Dermis microvascular lymphatic vessel endothelial cell (primary cell): ENCODE results near the gene PALMD. TPM values are rescaled to one million over a fixed set of nuclear protein-coding genes. Genes with fewer than 3 reads are reported as not detected.

Experiments
- DNase-seq, 2 donors: peaks; one replicate each; pipeline versions ENCODE4 v3.0.0 to v3.0.0-alpha.2; 2010; ENCODE audit warnings: low read depth in 2 of 2
- total RNA-seq: library from RNA; depleted of rRNA; stranded (reverse); fragments of >200 nt; gene quantifications from 2 replicates; pipeline ENCODE4 v1.2.1, GENCODE V29; 2014

The PALMD gene
- total RNA-seq, 1 donor from 2014 or later: 10.9 TPM

DNA sequence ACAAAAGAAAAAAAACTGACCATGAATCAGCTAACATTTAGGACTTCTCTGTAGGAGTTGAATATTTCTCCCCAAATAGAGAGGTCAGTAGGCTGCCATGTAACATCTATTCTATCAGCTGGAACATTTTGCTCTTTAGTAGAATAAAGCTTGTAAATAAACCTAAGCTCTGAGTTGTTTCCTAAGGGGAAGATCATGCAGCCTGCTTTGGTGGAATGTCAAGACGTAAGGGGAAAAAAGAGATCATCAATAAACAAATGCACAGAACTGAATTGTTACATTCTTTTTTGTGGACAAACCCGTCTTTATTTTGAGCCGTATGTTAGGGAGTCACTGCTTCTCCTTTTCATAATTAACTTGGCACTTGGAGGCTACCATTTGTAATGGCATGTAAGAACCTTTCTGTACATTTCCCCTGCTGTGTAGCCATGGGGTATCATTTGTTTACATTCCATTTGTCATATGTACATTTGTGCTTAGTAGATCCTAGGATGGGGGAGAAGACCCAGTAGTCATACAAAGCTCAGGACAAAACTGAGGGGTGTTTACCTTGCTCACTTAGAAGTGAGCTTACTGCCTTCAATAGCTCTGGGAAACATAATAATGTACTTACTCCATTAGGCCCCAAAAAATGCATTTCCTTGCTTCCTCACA is 10.8 kb upstream of the PALMD start:
- DNase-seq: no peak

DNA sequence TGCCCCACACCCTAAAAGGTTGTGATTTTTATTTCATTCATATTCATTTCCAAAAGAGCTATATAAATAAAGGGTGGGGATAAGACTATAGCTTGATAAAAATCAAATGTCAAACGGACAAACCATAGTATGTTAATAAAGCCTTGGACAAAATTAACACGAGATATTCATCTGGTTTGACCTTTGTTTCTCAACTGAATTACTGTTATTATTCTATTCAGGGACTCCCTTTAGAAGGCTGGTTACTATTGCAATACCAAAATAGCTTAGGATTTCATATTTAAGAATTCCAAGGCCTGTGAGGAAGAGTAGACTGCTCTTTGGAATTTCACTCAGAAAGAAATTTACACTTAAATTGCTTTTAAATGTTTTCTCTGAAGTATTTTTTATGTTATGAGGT is 10.2 kb upstream of the PALMD start:
- DNase-seq: no peak

DNA sequence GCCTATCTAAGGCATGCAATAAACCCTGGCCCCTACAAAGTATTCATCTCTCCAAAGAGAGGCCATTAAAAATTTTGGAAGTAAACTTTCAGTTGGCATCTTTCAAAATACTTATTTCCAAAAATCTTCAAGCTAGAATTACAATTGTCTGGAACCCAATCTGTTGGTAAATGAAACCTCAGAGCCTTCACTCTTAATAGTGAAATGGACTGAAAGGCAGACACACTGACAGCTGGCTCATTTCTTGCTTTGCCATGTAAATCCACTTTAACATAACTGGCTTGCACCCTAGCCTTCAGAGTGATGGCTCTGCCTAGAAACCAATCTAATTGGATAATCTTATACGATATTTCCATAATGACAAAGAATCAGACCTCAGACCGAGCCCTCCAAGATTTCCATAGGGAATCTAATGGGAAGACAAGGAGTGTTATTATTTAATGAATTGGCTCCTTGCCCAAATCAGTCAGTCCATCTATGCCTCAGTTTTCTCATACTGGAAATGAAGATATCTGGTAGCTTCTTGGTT is 9.2 kb upstream of the PALMD start:
- DNase-seq: no peak

DNA sequence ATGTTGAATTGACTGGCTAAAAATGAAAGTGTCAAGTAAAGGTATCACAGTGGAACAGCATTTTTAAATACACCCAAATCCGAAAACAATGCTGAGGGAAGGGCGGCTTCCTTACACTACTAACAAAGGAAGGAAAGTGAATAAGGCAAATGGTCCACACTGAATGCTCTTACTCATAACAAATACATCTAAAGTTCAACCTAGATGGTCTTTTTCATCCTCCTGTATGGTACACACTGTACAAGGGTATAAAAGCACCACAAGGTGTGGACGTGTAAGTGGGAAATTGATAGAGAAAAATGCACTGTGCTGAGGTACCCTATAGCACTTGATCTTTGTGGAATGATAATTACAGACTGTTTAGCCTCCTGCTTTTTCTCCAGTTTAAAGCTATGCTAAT is 7.1 kb upstream of the PALMD start:
- DNase-seq: peak in 1 of 2 donors; percentile 84

DNA sequence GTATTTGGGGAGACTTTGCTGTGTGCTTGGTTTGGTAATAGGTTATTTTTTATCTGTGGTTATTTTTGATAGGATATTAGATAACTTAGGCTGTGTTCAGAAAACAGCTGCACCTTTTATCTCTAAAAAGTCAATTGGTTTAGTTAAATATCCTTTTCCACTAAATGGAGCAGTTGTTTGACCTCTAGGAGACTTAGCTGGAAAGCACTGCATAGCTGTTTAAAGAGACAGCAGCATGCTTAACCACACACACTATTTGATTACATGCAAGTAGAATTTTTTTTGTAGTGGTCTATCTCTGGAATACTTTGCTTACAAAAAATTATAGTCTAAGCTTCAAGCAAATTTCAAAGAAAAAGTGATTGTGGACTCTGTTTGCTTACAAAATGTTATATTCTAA is 6.5 kb upstream of the PALMD start:
- no peak for DNase-seq

DNA sequence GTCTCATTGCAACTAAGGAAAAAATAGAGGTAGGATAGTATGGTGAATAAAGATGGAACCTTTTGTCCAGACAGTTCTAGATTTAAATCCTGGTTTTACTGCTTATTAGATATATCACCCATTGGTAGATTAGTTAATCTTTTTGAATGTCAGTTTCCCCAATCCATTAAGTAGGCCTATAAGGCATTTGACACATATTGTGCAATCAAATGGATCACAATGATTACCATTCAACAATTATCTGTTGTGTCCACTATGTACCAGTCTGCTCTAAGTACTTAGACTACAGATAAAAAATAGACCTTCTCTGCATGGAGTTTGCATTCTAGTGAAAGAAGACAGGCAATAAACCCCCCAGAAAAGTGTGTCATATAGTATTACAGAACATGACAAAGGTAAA is 6.0 kb upstream of the PALMD start:
- DNase-seq: no peak

DNA sequence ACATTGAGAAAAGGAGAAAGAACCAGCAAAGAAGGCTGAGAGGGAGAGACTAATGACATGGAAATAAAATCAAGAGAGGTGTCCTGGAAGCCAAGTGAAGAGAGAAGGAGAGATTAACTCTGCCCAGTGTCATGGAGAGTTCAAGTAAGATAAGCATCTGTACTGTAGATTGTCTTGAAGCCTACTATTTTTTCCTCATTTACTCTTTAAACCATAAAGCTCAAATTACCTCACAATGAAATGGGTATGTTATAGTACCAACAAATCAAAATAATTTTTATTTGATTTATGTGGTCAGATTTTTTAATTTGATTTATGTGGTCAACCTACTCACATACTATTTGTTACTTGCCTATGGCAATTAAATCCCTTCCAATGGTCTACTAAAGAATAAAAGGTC is 5.2 kb upstream of the PALMD start:
- no peak for DNase-seq

DNA sequence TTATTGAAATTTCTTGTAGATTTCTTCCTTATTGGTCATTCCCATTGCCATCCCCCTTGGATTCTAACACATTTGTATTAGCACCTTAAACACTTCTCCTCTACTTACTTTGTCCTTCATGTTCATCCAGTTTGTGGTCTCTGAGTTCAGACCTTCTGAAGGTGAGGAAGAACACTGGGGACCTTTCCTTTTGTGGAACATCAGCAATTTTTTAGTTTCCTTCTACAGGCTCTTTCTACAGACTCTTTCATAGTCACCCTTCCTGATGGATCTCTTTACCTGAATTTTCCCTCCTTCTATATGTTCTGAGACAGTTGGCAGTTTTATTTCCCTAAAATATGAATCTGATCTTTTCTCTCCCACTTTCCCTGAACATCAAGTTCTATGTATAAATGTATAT is 4.4 kb upstream of the PALMD start:
- DNase-seq: no peak

DNA sequence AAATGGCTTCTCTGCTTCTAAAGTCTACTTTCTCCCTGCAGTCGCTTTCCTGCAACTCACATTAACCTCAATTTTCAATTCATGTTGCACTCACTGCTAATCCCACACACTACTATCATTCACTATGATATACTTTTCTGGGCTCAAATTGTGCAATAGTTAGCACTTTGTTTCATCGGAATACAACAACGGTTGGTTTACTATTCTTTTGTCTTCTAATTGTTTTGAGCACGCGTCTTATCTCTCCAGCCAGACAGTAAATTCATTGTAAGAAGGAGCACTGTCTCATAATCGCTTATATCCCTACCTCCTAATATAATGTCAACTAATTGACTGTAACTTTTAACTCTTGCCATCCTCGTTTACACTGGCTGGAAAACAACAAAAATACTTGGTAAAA is 3.9 kb upstream of the PALMD start:
- no peak for DNase-seq

DNA sequence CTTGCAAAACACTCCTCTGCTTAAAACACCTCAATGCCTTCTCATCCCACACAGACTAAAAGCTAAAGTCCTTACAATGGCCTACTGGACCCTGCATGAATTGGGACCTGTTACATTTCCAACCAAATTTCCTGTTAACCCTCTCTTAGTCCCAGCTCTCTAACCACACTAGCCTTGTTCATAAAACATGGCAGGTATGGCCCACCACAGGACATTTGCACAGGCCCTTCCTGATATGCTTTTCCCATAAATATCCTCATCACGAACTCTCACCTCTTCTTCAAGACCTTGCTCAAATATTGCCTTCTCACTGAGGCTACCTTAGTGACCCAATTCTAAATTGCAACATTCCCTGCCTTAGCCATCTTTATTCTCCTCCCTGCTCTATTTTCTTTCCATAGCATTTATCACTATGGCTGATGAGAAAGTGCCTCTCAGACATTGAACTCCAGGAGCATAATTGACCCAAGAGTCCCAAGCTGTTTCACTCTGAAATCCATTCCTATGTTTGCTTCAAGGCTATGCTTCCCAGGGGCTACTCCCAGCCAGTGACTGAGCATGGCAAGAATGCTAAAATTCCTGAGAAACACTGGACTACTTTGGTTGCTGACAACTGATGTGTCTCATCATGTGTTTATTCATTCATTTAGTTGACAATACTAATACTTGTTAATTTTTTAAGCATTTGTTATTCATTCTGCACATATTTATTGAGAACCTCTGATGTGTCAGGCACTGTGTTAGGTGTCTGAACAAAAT is 2.7 kb upstream of the PALMD start:
- no peak for DNase-seq

DNA sequence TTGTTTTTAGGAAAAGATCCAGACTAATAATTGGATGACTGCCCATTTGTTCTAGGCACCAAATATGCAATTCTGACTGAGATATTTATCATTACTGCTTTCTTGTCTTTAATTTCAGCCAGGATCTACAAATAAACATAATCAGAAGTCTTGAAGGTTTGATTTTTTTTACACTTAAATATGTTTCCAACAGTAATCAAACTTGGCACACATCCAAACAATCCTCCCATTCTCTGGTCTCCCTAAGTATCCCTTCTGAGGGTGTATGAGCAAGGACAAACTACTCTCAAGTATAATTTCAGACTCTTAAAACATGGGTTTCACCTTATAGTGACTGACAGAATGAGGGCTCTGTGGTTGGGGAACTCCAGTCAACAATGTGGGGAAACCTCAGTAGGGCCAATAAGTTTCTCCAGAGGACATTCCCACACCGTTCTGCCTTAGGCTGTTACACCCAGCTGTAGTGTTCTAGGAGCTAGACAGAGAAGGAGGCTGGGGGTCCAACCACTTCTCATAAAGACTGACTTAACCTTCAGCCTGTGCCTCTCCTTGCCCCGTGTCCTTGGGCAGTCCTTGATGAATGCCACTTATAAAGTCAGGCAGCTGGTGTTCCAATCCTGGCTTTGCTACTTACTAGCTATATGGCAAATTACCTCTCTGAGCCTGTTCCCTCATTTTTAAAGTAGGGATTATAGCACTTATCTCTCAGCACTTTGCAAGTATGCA is 1.5 kb upstream of the PALMD start:
- DNase-seq: peak in 1 of 2 donors; percentile 44

DNA sequence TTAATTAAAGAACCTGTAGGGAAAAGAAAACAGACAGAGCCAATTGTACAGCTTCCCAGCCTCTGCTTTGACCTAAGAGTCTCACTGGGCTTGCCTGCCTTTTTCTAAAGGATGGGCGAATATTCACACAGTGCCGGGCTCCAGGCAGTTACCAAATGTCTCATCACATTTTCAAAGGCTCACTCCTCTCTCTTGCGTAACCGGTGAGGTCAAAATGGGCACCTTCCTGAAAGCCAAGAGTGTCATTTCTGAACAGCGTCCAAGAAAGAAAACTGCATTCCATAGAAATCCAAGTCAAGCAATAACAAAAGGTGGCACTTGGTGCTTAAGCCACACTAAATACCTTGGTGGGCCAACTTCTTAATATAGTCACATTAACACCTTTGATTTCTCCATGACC is 710 bp upstream of the PALMD start:
- DNase-seq: peak in 1 of 2 donors; percentile 86

DNA sequence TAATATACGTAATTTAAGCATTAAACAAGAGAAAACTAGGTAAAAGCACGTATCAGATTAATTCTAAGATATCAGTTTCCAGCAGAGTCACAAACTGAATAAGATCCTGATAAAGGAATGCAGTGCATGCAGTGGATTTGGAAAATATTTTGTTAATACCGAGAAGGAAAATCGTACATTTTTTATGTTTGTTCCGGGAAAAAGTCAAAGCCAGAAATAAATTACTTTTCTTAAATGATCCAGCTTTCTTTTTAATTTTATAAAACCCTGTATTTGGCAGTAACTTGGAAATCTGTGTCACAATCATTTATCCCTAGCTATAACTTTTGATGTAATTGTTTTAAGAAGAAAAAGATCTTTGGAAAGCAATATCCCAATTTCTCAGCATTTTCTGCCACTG is 955 bp downstream of the PALMD start:
- no peak for DNase-seq

DNA sequence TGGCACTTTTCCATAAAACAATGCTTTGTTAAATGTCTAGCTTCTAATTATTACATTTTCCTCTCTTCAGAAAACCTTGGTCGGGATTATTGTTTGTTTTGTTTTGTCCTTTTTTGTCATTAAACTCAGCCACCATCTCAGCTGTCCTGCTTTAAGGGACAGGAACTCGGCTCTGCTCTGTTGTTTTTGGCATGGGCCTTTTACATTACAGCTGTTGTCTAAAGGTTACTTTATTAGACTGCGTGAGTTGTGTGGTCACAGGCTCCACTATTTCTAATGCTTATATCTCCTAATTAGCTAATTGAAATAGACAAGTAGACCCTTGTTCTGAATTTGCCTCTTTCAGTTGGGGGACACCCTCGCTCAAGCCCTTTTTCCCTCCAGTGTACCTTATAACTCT is 1.6 kb downstream of the PALMD start:
- peak; percentile 67 to 82 for DNase-seq

DNA sequence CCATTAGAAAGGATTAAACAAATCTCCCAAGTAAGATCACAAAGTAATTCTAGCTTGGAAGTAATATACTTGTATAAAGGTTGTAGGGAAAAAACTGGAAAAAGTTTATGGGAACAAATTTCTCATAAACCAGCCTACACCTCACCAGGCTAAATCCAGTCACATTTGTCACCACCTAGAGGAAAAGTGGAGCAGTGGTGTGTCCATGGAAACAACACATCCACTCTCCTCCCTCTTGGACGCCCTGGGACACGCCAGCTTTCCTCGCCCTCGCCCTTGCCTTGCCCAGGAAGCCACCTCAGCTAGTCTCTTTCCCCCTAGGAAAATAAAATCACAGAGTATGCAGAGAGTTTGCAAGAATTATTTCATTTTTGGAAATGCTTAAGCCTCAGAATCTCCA is 2.2 kb downstream of the PALMD start:
- peak; percentile 93 to 97 for DNase-seq

DNA sequence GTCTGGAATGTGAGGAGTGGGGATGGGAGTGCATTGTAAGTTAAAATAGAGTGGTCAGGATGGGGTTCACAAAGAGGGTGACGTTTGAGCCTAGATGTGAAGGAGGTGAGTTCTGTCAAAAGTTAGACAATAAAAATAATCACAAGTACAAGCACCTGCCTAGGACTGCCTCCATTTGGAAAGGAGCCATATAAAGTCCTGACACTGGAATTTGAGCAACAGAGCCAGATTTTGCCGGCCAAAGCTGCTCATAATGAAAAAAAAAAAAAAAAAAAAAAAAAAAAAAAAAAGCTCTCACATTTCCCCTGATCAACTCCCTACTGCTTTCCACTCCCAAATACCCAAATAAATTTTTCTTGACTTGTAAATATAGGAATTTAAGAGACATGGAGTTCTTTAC is 4.1 kb downstream of the PALMD start:
- peak; percentile 68 to 83 for DNase-seq

DNA sequence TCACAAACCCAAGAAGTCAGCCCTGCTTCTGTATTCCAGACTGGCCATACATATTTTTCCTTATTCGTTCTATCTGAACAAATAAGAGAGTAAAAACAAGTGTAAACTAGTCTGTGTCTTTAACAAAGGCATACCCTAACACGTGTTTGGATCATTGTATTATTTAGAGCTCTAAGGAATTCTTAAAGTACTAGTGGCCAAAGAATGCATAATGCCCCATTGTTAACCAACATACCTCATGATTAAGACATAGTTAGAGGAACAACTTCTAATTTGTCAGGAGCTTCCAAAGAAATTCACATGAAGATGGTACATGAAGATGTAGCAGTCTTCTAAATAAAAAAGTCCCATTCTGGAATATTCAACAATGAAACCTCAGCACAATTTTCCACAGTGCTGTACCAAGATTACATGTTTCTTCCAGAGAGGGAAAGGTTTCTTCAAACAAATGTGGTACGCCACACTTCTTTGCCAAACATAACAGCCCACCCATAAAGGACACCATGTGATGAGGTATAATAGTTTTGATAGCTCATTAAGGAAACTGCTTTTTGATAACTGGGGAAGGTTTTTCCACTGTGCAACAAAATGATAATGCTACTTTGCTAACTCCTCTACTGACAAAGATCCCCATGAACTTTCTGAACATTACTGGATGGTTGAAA is 5.0 kb downstream of the PALMD start:
- DNase-seq: peak; percentile 30 to 57

DNA sequence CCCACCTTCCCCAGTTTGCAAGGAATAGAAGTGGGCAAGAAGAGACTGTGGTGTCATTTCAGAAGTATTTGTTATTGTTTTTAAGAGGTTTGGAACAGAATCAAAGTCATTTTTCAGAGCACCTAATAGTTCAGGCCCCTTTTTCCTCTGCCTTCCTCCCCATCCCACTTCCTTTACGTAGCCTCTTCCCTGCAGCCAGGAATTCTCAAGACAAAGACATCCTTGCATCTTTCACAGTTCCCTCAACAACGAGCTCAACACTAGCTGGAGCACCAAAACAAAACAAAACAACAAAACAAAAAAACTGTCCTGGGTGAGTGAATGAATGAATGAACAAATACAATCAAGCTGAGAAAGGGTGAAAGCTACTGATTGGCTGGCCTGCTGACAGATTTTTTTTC is 7.0 kb downstream of the PALMD start:
- DNase-seq: peak in 1 of 2 donors; percentile 77

DNA sequence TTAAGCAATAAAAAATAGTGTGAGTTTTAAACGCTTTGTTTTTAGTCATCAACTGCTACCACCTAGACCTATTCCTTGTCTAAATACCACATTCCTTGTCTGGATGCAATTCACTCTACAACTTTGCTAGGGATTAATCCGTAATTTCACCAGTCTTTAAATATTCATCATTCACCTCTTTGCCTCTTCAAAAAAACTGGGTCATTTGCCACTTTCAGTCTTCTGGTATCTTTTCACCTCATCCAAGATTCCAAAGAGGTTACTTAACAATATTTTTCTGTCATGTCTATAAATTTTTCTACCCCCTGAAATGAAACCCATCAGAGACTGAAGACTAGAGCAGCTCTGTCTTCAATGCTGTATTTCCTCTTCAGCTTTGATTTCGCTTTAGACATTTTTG is 9.5 kb downstream of the PALMD start:
- DNase-seq: no peak

DNA sequence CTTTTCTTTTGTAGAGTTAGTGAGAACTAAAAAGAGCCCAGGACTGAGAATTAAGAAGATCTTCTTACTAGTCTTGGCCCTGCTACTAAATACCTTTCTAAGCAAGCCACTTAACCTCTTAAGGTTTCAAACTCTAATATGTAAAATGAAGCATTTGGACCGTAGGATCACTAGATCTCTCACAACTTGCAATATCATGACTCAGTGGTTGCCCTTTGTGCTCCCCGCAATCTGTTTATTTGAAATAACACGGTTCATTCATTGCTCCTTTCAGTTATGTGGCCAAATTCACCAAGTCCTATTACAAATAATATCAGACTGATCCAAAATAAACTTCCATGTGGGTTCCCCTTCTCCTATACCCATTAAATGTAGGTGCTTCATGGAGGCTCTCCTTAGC is 10.8 kb downstream of the PALMD start:
- peak in 1 of 2 donors; percentile 53 for DNase-seq

DNA sequence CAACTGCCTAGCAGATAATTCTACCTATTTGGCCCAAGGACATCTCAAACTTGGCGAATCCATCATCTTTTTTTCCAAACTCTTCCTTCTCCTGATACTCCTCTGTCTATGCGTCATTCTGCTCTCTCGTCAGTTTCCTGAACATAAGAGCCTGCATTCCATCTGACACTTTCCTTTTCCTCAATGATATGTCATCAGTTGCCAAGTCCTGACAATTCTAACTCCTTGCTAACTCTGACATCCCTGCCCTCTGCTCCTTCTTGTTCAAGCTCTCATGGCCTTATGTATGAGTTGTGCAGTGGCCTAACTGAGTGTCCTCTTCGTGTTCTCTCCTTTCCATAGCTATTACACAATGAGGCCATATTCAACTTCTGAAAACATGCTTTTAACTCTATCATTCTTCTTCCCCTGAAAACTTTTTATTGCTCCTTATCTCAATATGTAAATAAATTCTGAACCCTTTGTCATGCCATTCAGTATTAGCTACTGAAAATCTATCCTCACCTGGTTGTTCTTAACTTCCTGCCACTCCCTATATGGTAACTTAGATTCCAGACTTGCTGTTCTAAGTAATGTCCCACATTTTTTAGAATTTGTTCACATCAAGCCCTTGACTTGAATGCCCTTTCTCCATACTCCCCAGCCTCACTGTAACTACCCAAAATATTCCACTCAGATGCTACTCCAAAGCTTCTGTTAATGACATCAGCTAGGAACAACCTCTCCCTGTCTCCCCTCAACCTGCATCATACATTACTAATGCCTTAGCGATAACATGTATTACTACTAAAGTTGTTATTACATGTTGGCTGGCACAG is 11.5 kb downstream of the PALMD start:
- peak; percentile 61 to 96 for DNase-seq
